ENCODE data around the gene EFHD1.
"Not testable (repeated sequence)": the region's sequence is repeated elsewhere in the genome, so short reads cannot be mapped to it uniquely, and the experiment has no call there.

Gene EFHD1

GRCh38 chr2:232615339-232615738 is 18.1 kb upstream of the EFHD1 start:
- DNase-seq (ENCODE audit: low read depth in 2 of 2), result no peak

- DNase-seq (ENCODE audit: low read depth in 2 of 2), result no peak
These were observed 12.2 kb upstream of the EFHD1 start for GRCh38 chr2:232621186-232621585.

DNA sequence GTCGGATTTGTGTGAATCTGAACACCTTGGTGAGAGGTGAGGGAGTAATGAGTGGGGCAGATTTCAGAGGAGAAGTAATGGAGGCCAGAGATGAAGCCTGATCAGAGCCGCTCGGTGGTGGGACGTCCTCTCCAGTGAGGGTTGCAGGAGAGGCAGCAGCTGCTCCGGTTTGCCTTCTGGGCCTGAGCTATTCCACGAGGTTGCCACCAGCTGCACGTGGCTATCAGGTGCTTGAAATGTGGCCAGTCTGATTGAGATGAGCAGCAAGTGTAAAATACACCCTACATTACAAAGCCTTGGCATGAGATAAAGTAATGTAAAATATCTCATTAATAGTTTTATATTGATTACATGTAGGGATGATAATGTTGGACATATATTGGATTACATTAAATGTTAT is 10.8 kb upstream of the EFHD1 start:
- DNase-seq (ENCODE audit: low read depth in 2 of 2), result no peak

DNA sequence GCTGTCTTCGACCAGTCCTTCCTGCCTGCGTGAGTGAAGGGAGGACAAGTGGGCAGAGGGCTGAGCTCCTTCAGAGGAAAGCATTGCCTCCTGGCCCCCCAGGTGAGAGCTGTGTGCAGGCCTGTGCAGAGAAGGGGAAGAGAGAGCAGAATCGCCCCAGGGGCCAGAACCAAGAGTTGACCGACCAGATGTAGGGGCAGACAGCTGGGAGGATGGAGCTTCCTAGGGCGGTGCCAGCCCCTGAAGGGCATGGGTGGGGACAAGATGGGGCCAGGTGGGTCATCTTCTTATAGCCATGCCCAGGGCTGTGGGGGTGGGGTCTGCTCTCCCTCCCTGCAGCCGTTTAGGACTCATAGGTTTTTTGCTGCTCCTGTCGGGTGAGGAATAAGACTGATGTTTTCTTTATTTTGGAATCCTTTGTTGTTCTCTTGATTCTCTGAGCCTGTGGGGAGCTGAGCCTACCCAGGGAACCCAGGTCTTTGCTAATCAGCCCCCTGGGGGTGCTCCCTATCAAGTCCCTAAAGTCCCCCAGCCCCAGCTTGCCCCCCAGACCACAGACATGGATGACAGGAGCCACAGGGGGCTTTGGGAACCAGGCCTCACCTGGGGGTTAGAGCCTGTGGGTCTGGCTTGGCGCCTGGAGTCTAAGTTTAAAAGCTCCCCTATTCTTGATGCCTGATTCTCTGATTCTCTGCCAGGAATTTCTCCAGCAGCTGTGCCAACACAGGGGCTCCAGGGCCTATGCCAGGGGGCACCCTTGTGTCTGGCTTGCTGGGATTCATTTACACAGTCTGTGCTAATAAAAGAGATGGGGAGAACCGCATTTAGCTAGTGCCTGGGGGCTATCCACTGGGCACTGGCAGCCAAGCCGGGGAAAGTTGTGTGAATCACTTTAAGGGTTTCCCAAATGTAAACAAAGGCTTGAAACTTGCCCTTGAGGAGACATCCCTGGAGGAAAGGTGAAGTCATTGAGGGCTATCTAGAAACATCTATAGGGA is 9.3 kb upstream of the EFHD1 start:
- no peak for DNase-seq (ENCODE audit: low read depth in 2 of 2)

DNA sequence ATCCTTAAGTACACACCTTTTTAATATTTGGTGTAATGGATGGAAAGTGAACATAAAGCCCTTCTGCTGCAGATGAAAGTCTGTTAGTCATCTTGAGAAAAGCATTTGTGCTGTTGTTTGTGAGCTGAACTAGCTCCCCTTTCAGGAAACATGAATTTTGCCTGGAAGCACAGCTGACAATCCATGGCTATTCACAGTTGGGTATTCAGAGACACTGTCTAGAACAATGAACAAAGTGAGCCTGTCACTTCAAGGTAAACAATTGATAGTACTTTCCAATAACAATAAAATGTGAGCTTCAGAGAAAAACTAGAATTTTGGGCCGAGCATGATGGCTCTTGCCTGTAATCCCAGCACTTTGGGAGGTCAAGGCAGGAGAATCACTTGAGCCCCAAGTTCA is 6.8 kb upstream of the EFHD1 start:
- no peak for DNase-seq (ENCODE audit: low read depth in 2 of 2)

DNA sequence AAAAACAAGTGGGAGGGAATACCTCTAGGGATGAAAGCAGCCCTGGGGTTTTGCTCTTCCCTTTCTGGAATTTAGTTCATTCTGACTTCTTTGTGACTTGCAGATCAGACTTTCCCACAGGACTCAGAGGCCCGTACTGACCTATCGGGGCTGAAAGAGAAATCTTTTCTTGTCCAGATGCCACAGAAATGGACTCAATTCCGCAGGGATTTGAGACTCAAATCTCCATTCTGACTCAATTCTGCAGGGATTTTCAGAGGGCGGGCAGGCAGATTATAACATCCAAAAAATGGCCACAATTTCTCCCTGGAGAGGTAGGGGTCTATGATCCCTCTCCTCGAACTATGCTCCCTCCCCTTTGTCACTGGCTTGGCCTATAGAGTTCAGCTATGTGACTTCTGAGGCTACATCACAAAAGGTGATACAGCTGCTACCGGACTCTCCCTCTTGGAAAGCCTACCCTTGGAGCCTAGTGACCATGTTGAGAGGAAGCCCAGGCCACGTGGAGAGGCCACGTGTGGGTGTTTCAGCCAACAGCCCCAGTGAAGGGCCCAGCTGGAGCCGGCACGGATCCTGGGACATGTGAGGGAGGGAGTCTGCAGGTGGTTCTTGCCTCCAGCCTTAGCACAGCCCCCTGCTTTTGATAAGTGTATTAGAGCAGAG is 4.8 kb upstream of the EFHD1 start:
- DNase-seq (ENCODE audit: low read depth in 2 of 2), result no peak

DNA sequence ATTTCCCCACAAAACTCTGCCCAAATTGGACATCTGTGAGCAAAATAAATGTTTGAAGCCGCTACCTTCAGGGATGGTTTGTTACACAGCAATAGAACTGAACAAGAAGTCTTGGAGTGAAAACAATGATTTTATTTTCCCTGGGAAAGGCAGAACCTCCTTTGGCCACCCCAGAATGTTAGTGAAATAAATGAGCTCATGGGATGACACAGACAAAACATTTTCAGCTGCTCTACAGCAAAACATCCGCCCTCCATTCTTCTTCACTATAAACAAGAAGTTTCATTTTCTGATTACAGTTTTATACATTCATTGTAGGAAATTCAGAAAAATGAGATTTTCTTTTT is 4.3 kb upstream of the EFHD1 start:
- DNase-seq (ENCODE audit: low read depth in 2 of 2), result no peak

DNA sequence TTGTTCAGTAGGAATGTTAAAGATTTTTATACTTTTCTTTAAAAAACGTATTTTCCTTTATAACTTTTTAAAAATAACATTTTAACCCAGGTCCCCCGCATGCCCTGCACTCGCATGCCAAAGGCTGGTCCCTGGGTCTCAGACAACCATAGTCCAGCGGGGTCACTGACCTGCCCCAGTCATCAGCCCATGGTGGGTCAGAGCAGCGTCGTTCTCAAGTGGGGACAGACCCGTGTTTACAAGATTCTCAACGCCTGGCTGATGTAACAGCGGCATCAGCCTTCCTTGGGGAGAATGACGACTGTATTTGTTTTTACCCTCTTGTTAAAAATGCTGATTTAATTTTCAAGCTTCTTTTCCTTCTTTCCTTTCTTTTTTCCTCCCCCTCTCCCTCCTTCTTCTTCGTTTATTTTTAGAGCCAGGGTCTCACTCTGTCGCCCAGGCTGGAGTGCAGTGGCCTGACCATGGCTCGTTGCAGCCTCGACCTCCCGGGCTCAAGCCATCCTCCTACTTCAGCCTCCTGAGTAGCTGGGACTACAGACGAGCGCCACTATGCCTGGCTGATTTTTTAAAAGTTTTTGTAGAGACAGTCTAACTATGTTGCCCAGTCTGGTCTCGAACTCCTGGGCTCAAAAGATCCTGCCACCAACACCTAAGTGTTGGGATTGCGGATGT is 1.0 kb upstream of the EFHD1 start:
- DNase-seq (ENCODE audit: low read depth in 2 of 2), result no peak

- DNase-seq (ENCODE audit: low read depth in 2 of 2), result no peak
These were observed 446 bp upstream of the EFHD1 start for GRCh38 chr2:232632904-232633412.

DNA sequence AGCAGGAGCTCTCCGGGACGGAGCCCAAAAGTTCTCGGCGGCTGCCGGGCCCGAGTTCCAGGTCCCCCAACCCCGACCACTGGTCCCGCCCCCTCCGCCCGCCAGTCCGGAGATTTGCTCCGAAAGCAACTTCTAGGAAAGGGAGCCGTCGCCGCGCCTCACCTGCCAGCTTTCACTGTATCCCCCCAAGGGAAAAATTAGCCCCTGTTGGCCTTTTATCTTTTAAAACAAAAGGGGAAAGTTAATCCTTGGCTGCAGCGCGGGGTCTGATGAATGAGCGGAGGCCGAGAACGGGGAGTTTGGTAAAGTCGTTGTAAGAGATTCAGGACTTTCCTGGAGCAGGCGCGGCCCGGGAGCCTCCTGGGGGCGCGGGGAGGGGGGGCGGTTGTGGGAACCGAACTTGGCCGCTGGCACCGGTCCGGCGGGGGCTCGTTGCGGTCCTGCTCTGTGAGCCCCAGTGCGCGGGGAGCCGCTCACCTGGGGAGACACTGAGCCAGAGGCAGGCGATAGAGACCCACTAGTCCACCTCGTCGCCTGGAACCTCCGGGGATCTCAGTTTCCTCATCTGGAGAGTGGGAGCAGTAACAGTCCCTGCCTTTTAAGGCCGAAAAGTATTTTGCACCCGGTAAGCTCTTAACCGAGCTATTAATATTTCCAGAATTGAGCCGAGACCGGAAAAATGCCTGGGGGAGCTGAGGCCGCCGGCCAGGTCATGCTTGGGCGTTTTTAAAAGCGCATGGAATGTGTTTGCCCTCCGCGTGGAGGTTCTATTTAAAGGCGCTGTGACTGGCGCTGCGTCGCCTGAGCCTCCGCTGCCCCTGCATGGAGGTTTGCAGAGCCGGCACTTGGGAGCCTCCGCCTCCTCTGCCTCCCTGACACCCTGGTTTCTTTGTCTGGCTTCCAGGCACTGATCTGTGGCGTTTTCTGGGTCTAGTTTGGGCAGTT is 1.1 kb downstream of the EFHD1 start:
- DNase-seq (ENCODE audit: low read depth in 2 of 2), result no peak

DNA sequence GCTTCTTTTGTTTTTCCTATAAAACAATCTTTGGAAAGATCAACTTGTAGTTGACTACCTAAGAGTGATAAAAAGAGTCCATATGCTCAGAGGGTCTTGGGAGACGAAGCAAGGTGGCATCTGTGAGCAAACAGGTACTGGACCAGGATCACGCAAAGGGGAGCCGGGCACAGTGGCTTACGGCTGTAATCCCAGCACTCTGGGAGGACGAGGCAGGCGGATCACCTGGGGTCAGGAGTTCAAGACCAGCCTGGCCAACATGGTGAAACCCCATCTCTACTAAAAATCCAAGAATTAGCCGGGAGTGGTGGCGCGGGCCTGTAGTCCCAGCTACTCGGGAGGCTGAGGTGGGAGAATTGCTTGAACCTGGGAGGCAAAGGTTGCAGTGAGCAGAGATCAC is 2.0 kb downstream of the EFHD1 start:
- DNase-seq (ENCODE audit: low read depth in 2 of 2), result not testable (repeated sequence)

- DNase-seq (ENCODE audit: low read depth in 2 of 2), result no peak
These were observed 2.4 kb downstream of the EFHD1 start for GRCh38 chr2:232635820-232636219.

DNA sequence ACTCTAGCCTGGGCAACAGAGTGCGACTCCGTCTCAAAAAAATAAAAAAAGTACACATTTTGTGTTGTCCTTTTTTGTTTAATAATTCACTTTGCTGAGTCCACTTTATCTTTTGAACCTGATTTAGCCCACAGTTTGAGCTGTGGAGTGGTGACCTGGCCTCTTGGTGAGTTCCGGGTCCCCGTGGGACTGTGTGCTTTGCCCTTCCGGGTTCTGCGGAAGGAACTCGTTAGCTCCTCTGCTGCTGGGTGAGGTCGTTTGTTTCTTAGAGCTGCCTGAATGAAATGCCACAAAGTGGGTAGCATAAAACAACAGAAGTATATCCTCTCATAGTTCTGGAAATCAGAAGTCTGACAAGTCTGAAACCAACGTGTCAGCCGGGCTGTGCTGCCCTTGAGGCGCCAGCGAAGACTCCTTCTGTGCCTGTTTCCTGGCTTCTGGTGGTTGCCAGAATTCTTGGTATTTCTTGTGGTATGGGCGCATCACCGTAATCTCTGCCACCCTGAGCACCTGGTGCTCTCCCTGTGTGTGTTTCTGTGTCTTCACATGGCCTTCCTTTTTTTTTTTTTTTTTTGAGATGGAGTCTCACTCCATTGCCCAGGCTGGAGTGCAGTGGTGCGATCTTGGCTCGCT is 3.5 kb downstream of the EFHD1 start:
- DNase-seq (ENCODE audit: low read depth in 2 of 2), result no peak

- DNase-seq (ENCODE audit: low read depth in 2 of 2), result no peak
These were observed 4.6 kb downstream of the EFHD1 start for GRCh38 chr2:232637866-232638583.

DNA sequence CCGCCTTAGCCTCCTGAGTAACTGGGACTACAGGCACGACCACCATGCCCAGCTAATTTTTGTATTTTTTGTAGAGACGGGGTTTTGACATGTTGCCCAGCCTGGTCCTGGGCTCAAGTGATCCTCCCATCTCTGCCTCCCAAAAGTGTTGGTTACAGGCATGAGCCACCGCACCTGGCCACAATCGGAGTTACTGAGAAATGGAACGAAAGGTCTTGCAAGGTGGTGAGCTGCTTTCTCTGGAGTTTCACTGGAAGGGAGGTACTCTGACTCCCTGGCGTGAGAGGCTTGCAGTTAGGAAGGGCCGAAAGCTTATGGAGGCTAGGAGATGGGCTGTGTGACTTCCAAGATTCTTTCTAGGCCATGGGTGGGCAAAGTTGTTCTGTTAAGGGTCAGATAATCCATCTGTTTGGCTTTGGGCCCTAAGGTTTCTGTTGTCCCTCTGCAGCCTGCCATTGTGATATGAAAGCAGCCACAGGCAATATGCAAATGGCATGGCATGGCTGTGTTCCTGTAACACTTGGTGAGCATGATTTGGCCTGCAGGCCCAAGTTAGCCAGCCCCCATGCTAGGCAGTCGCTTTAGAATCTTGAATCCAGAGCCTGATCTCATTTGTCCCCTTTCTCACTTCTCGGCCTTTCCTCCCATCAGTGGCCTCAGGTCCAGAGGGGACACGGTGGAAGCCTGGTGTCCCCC is 7.9 kb downstream of the EFHD1 start:
- DNase-seq (ENCODE audit: low read depth in 2 of 2), result no peak

- no peak for DNase-seq (ENCODE audit: low read depth in 2 of 2)
These were observed 9.7 kb downstream of the EFHD1 start for GRCh38 chr2:232643147-232643425.

DNA sequence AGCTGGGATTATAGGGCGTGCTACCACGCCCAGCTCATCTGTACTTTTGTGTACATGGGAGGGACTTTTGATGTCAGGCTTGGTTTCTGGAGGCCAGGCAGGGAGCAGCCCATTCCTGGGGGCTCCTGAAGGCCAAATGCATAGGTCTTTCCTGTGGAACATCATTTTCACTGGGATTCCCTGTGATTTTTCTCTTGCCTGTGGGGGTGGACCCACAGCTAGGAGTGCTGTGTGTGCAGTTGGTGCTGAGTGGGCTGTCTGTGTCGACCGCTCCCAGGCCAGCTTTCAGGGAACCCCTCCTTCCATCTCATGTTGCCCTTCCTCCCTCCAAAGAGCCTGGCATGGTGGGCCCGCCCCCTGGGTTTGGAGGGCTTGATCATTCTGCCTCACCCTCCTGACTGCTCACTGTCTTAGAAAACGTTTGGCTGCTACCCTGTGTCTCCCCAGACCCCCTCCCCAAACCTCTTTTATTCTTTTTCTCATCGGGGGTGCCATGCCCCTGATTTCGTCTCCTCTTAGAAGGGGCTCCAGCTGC is 10.5 kb downstream of the EFHD1 start:
- no peak for DNase-seq (ENCODE audit: low read depth in 2 of 2)

DNA sequence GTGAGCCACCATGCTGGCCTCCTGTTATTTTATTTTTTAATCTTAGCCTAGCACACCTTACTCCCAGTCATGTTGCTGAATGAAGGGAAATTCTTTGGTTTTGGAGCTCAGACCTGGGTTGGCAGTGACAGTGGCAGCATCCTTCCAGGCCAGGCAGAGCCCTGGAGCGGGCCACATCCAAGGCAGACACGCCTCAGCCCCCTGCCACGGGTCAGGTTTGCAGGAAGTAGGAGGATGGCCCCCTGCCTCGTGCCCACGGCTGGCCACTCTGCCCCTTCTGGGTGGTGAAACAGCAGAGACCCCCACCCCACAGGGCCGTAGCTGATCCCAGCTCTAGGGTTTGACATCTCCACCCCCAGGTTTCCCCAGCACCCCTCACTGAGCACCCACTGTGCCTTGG is 11.7 kb downstream of the EFHD1 start:
- no peak for DNase-seq (ENCODE audit: low read depth in 2 of 2)

GRCh38 chr2:232646726-232647125 is 13.3 kb downstream of the EFHD1 start:
- DNase-seq (ENCODE audit: low read depth in 2 of 2), result no peak

- DNase-seq (ENCODE audit: low read depth in 2 of 2), result no peak
These were observed 13.9 kb downstream of the EFHD1 start for GRCh38 chr2:232647261-232647660.
